ENCODE results near the gene SYNGR3. TPM values are rescaled to one million over a fixed set of nuclear protein-coding genes. Genes with fewer than 3 reads are reported as not detected.
A peak's percentile ranks its signal among the peaks of the same experiment; 100 is the strongest.

The SYNGR3 gene
- total and polyA plus RNA-seq, 2 of the 13 experiments (the other 11 are each of a cell fraction or from before 2014, with no cell fraction given), result 0.97 to 5.7 TPM

GRCh38 chr16:2023092-2024031, 33.6 kb downstream of the SYNGR3 start (continued):
- peak; percentile 91 for TF ChIP-seq HNF1B (CRISPR knock-in tag; IDR thresholded peaks at IDR 0.05)
- no peak for TF ChIP-seq ZNF703 (CRISPR knock-in tag; IDR thresholded peaks at IDR 0.05; ENCODE audit: borderline replicate concordance)
- no peak for TF ChIP-seq ZBTB44 (CRISPR knock-in tag; IDR thresholded peaks at IDR 0.05)
- TF ChIP-seq CSRNP1 (CRISPR knock-in tag; IDR thresholded peaks at IDR 0.05), result no peak
- TF ChIP-seq, protein P1, sequence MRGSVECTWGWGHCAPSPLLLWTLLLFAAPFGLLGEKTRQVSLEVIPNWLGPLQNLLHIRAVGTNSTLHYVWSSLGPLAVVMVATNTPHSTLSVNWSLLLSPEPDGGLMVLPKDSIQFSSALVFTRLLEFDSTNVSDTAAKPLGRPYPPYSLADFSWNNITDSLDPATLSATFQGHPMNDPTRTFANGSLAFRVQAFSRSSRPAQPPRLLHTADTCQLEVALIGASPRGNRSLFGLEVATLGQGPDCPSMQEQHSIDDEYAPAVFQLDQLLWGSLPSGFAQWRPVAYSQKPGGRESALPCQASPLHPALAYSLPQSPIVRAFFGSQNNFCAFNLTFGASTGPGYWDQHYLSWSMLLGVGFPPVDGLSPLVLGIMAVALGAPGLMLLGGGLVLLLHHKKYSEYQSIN (CRISPR knock-in tag; IDR thresholded peaks at IDR 0.05; ENCODE audit: borderline replicate concordance), result no peak
- TF ChIP-seq, protein P2, sequence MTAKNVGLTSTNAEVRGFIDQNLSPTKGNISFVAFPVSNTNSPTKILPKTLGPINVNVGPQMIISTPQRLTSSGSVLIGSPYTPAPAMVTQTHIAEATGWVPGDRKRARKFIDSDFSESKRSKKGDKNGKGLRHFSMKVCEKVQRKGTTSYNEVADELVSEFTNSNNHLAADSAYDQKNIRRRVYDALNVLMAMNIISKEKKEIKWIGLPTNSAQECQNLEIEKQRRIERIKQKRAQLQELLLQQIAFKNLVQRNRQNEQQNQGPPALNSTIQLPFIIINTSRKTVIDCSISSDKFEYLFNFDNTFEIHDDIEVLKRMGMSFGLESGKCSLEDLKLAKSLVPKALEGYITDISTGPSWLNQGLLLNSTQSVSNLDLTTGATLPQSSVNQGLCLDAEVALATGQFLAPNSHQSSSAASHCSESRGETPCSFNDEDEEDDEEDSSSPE (CRISPR knock-in tag; IDR thresholded peaks at IDR 0.05), result peak; percentile 64; the same call in 1 of the 2 replicates
- TF ChIP-seq SIN3A (IDR thresholded peaks at IDR 0.05; ENCODE audit: borderline replicate concordance, low read depth, low read length), result no peak
- no peak; the same call in 1 of the 2 replicates for TF ChIP-seq PHF21A (CRISPR knock-in tag; IDR thresholded peaks at IDR 0.05)
- TF ChIP-seq ZNF607 (CRISPR knock-in tag; IDR thresholded peaks at IDR 0.05; ENCODE audit: borderline replicate concordance), result peak; percentile 71; the same call in 1 of the 2 replicates
- no peak for TF ChIP-seq ZSCAN30 (CRISPR knock-in tag; IDR thresholded peaks at IDR 0.05)
- peak; percentile 70 for TF ChIP-seq SP5 (CRISPR knock-in tag; IDR thresholded peaks at IDR 0.05; ENCODE audit: borderline replicate concordance, low read depth)
- TF ChIP-seq ZNF451 (CRISPR knock-in tag; IDR thresholded peaks at IDR 0.05), result peak; percentile 46; the same call in 1 of the 2 replicates
- TF ChIP-seq TFE3 (CRISPR knock-in tag; IDR thresholded peaks at IDR 0.05), result no peak
- no peak for TF ChIP-seq ARNT (IDR thresholded peaks at IDR 0.05)
- TF ChIP-seq NFKBIZ (CRISPR knock-in tag; IDR thresholded peaks at IDR 0.05), result no peak
- peak; percentile 54; the same call in 1 of the 2 replicates for TF ChIP-seq ZNF563 (CRISPR knock-in tag; IDR thresholded peaks at IDR 0.05)
- peak; percentile 58 for TF ChIP-seq IKZF5 (CRISPR knock-in tag; IDR thresholded peaks at IDR 0.05)
- no peak for TF ChIP-seq XBP1 (CRISPR knock-in tag; IDR thresholded peaks at IDR 0.05)

Data from HepG2 (cell line).